NCI-H526 treated with DMSO at 0.1 percent for 48 hours (cell line): Measurements from ENCODE around the gene MT1H.
"Not testable (repeated sequence)": the region's sequence is repeated elsewhere in the genome, so short reads cannot be mapped to it uniquely, and the experiment has no call there.

Experiments
- DNase-seq: peaks from one replicate; lab custom pipeline; 2025; lab: John Stamatoyannopoulos, UW

The MT1H gene

DNA sequence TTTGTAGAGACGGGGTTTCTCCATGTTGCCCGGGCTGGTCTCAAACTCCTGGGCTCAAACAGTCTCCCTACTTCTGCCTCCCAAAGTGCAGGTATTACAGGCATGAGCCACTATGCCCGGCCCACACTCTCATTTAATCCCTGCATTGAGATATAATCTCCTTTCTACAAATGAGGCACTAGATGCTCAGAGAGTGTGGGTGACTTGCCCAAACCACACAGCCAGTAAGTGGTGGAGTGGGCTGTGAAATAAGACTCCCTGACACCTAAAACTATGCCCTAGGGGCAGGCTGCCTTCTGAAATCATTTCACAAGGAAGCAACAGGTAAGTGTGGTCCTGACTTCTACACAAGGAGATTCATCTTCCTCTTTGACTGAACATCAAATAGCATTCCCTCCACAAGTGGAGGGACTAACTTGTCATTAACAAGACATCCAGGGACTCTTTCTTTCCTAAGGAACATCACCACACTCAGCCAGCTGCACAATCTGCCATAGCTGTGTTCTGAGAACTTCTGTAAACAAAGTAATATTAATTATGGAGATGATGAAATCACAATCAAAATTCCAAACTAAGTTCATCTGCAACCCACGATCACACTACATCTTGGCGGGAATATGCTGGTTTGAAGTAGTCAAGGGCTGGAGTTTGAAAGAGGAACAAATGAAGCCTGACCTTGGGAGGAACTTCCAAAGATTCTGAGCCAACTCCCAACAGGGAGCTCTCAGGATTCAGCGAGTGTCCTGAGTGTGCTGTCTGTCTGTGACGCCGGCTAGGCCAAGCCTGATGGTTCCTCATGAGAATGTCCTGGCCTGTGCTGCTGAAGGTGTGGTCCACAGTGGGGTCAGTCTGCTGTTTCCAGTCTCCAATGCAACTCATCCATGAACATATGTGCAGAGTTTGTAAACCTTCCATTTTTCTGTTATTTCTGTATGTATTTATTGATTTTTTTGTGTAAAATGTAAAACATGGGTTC lies 4.0 kb upstream of the MT1H start:
- not testable (repeated sequence) for DNase-seq

GRCh38 chr16:56667581-56668571 lies 1.7 kb upstream of the MT1H start, which contains the start of gene MT1G:
Gene MT1G, minus strand, starts transcription at chr16:56668065. Its CDS starts 72 bp downstream, at chr16:56667993.
- peak; percentile 66 for DNase-seq

- no peak for DNase-seq
Observed at GRCh38 chr16:56669840-56670619, 416 bp downstream of the MT1H start.

- DNase-seq, result no peak
Observed at GRCh38 chr16:56670620-56670934, 963 bp downstream of the MT1H start.

GRCh38 chr16:56671691-56672090 lies 2.1 kb downstream of the MT1H start:
- DNase-seq, result not testable (repeated sequence)

DNA sequence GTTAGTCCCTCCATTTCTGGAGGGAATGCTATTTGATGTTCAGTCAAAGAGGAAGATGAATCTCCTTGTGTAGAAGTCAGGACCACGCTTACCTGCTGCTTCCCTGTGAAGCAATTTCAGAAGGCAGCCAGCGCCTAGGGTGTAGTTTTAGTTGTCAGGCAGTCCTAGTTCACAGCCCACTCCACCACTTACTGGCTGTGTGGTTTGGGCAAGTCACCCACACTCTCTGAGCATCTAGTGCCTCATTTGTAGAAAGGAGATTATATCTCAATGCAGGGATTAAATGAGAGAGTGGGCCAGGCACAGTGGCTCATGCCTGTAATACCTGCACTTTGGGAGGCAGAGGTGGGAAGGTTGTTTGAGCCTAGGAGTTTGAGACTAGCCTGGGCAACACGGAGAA lies 2.6 kb downstream of the MT1H start:
- not testable (repeated sequence) for DNase-seq

DNA sequence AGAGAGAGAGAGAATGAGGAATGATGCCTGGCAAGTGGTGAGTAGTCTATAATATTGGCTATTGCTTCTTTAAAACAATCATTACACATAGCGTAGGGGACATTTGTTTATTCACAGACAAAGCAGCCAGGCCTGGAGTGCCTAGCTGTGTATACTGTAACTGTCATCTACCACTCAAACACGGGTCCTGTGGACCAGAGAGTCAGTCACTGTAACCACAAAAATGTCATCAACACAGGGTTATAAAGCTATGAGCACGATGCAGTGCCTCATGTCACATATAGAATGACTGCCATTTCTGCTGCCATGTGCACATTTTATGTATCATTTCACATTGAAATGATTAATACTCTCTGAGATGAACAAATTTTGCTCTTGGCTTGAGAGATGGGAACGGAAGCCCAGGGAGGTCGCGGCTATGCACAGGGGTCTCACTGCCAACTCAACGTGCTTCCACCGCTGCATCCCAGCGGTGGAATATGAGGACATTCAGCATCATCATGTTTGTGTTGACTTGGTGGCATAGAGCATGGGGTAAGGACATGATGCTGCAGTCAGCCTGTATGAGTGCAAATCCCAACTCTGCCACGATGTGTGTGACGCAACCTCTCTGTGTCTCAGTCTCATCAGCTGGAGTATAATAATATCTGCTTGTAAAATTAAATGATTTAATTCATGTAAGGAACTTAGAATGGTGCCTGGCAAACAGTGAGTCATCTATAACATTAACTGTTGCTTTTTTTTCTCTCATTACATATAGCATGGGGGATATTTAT lies 3.3 kb downstream of the MT1H start:
- DNase-seq, result no peak

DNA sequence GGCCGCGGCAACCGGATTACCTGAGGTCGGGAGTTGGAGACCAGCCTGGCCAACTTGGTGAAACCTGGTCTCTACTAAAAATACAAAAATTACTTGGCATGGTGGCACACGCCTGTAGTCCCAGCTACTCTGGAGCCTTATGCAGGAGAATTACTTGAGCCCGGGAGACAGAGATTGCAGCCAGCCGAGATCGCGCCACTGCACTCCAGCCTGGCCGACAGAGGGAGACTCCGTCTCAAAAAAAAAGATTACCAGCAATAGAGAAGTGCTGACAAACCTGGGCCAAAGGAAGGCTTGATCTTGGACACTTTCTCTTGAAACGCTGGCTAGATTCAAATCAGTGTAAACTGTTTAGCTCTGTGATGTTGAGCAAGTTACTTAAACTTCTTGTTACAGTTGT lies 4.3 kb downstream of the MT1H start:
- no peak for DNase-seq

DNA sequence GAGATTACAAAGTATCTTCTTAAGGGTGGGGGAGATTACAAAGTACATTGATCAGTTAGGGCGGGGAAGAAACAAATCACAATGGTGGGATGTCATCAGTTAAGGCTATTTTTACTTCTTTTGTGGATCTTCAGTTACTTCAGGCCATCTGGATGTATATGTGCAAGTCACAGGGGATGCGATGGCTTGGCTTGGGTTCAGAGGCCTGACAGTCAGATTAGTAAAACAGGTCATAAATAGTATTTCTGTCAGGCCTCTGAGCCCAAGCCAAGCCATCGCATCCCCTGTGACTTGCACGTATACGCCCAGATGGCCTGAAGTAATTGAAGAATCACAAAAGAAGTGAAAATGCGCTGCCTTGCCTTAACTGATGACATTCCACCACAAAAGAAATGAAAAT lies 5.0 kb downstream of the MT1H start:
- DNase-seq, result not testable (repeated sequence)

- no peak for DNase-seq
Observed at GRCh38 chr16:56675685-56676210, 6.1 kb downstream of the MT1H start.

DNA sequence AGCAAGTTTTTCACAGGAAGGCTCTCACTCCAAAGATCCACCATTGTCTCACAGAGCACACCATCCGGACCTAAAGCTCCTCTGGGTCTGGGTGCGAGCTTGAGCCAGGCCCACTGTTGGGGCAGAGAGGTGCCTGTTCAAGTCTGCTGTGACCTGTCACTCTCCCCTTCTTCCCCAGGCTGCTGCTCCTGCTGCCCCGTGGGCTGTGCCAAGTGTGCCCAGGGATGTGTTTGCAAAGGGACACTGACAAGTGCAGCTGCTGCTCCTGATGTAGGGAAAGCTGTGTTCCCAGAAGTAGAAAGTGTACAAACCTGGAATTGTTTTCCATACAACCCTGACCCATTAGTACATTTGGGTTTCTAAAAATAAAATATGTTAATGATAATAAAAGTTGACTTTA lies 7.9 kb downstream of the MT1H start:
- DNase-seq, result no peak

DNA sequence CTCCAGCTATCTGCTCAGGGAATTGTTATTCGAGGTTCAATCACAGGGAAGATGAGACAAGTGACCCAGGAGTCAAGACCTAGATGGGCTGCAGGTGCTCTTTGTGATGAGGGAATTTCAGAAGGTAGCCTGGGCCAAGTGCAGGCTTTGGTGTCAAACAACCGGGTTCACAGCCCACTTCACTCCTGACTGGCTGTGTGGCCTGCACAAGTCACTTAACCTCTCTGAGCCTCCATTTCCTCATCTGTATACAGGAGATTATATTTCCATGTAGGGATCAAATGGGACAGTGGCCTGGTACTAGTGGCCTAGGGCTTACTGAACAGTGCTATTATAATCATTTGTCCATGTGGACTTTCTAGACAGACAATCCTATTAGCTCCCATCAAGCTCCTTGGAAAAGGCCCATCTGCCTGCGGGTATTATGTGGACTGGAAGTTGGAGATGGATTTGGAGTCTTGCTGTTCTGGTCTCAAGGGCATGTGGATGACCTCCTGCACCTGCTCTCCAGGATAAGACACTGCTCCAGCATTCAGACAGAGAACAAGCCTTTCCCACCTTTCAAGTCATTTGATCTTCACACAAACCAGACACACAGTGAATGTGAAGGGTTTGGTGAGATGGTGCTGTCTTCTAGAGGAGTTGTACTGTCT lies 9.6 kb downstream of the MT1H start:
- no peak for DNase-seq

GRCh38 chr16:56679818-56680217 lies 10.2 kb downstream of the MT1H start:
- DNase-seq, result no peak

DNA sequence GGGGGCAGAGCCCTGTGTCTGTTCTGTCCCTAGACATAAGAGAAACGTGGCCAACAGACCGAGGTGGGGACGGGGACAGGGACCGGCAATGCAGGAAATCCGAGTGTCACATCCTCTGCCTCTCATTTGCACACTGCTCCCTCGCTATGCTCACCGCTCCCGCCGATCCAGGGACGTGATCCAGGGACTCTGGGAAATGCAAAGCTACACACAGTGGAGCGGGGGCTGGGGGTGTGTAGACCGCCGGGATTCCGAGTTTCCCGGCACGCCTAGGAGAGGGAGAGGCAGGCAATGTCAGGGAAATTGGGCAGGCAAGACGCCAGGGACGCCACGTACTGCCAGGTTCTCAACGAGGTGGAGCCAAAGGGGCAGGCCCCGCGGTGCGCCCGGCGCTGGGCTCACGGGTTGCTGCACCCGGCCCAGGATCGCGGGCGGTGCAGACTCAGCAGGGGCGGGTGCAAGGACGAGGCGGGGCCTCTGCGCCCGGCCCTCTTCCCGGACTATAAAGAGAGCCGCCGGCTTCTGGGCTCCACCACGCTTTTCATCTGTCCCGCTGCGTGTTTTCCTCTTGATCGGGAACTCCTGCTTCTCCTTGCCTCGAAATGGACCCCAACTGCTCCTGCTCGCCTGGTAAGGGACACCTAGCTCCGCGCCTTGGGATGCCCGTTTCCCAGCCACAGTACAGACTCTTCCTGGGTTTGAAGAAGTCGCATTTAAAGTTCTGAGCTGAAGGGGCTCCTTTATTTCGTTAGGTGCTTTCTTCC lies 12.5 kb downstream of the MT1H start, which contains the start of gene MT1X:
MT1X (plus strand) TSS at position 532 of the 764 bp plus-strand sequence; CDS start at position 603, 71 bp downstream.
- DNase-seq, result peak; percentile 72

- DNase-seq, result no peak
Observed at GRCh38 chr16:56682703-56683397, 13.2 kb downstream of the MT1H start.

GRCh38 chr16:56683424-56684172 lies 14.0 kb downstream of the MT1H start:
- no peak for DNase-seq

GRCh38 chr16:56684256-56684925 lies 14.8 kb downstream of the MT1H start:
- DNase-seq, result no peak
